GM12875 (cell line): Measurements from ENCODE around the gene YARS1.

Experiments used
- H3K4me3 ChIP-seq: one replicate; pipeline ENCODE4 v1.5.1; 2011; ENCODE audit warnings: low read depth, low read length, control low read depth
- TF ChIP-seq, protein P1 (sequence below): IDR thresholded peaks from 2 replicates; pipeline ENCODE4 v1.5.1; 2011; ENCODE audit warnings: low read depth, mild to moderate bottlenecking, control low read depth, inconsistent platforms, low read length, moderate library complexity, borderline replicate concordance; ENCODE audit not compliant: insufficient read depth

Gene YARS1

DNA sequence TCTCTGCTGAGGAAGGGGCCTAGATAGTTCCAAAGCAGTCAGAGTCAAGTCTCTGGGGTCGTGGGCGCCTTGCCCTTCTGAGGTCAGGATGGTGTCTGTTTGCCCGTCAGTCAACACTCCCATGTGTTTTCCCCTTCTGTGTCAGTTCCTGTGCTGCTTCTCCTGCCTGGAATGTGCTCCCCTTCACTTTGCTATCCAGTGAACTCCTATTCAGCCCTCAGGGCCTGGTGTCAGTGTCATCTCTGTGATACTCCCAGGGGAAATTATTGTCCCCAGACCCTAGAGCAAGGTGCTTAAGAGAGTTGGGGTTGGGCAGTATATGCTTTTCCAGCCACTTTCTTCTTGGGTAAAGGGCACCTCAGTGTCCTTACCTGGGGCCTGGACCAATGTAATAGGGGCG, 68.8 kb downstream of the YARS1 start:
- TF ChIP-seq, protein P1, sequence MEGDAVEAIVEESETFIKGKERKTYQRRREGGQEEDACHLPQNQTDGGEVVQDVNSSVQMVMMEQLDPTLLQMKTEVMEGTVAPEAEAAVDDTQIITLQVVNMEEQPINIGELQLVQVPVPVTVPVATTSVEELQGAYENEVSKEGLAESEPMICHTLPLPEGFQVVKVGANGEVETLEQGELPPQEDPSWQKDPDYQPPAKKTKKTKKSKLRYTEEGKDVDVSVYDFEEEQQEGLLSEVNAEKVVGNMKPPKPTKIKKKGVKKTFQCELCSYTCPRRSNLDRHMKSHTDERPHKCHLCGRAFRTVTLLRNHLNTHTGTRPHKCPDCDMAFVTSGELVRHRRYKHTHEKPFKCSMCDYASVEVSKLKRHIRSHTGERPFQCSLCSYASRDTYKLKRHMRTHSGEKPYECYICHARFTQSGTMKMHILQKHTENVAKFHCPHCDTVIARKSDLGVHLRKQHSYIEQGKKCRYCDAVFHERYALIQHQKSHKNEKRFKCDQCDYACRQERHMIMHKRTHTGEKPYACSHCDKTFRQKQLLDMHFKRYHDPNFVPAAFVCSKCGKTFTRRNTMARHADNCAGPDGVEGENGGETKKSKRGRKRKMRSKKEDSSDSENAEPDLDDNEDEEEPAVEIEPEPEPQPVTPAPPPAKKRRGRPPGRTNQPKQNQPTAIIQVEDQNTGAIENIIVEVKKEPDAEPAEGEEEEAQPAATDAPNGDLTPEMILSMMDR, result no peak
- no peak overlapping the region for H3K4me3 ChIP-seq

DNA sequence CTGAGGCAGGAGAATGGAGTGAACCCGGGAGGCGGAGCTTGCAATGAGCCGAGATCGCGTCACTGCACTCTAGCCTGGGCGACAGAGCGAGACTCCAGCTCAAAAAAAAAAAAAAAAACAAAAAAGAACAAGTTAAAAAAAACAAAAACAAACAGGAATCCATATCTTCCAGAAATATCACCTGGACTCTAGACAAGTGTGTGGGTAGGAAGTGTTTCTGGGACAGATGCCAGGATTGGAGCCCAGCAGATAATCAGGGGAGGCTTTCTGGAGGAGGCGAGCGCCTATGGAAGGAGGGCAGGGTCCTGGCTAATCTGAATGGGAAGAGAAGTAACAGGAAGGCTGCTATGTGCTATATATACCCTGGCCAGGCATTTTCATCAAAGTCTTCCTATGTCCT, 71.0 kb downstream of the YARS1 start:
- H3K4me3 ChIP-seq, result no peak overlapping the region
- TF ChIP-seq, protein P1, result no peak

DNA sequence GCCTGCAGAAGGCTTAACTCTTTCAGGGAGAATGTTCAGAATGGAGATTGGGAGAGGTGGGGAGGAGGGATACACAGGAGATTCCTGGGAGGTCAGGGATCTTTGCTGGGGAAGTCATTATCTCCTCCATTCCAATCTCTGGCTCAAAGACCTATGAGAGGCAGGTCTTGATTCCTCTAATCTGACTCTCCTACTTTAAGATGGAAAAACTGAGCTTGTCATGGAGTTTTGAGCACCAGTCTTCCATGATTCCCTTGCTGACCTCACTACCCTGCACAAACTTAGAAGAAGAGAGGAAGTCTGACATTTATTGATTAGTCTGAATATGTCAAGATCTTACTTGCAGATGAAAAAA, 73.1 kb downstream of the YARS1 start:
- H3K4me3 ChIP-seq, result no peak overlapping the region
- TF ChIP-seq, protein P1, result no peak

DNA sequence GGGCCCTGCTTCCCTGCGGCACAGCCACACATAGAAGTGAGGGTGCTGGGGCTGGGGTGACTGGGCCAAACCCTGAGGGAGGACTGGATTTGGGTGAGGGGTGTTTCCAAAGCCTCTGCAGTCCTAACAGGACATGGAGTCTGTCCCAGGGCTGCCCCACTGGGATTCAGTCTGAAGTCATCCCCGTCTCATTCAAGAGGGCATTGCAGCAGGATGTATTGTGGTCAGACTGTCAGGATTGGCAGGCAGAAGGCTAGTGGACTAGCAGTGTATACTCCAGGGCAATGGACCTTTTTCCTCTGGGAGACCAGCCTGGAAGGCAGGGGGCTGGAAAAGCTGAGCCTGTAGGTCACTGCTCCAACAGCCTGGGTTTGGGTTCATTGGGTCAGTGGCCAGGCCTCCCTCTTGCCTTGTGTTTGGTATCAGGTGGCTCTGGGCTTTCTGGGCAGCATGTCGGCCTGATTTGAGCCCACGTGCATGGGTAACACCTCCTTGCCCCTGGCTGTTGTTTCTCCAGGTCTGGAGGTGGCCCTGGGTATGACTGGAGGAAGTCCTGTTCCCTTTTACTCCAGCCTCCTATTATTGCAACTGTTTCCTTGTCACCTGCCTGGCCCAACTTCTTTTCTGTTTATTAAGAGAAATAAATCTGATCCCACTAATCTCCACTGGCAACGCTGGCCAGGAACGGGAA, 73.6 kb downstream of the YARS1 start:
- TF ChIP-seq, protein P1, result no peak
- H3K4me3 ChIP-seq, result no peak overlapping the region

DNA sequence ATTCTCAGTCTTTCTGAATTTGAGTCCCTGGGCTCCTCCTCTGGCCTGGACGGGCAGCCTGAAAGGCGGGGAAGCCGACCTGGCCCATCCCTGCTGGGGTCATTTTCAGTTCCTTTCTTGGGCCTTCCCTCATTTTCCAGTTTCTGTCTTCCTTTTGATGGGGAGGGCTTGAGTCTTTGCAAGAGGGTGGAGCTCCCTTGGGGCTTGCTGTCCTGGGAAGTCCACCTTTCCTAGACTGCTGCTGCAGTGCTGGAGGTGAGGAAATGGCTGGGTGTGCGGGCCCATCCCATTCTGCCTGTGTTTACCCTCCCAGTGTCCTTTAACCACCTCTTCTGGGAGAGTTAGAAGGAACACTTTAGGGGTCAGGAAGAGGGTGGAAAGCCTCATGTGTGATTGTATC, 74.2 kb downstream of the YARS1 start:
- TF ChIP-seq, protein P1, result no peak
- H3K4me3 ChIP-seq, result no peak overlapping the region

DNA sequence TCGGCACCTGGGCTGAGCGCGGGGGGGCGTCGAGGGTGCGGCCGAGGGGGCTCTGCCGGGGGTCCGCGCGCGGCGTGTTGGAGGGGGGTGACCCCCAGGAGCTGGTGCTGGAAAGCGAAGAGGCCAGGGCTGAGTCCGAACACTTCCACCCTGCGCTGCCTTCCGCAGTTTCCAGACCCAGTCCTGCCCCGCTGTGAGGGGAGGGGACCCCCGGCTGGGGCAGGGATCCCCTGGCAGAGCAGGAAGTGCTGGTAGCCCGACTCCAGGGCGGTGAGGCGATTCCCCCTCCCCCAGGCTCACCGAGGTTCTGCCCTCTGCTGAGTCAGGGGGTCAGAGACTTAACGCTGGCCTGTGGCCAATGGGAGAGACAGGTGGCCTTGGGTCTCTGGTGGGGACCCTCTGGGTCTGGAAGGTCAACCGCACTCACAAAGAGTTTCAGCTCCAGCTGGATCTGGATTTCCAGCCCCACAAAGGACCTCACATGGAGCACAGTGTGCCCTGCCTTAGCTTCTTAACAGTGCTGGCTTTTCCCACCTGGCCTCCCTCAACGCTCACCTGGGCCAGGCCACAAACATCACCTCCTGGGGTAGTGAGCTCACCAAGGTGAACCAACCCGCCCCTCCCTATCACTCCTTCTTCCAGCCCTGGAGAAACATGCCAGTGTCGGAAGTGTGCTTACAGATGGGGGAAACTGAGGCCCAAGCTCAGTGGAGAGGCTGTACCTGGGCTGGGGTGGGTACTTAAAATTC, 74.8 kb downstream of the YARS1 start:
- TF ChIP-seq, protein P1, result no peak
- H3K4me3 ChIP-seq, result no peak overlapping the region
